GM12878 (cell line): ENCODE measurements around the gene UBAC2. TPM values are rescaled to one million over a fixed set of nuclear protein-coding genes. Genes with fewer than 3 reads are reported as not detected.

ENCODE experiments used
- ATAC-seq: fragments of 200-7000 bp; cut with Tn5 transposase; 3 replicates; pipeline ENCODE4 v1.9.1; 2020; ENCODE audit warnings: mild to moderate bottlenecking, moderate library complexity
- BruUV-seq: library from RNA; stranded (reverse); fragments of 400-500 nt; replicated peaks from 2 replicates; lab custom pipeline; 2021; lab: Mats Ljungman, UMichigan
- CTCF ChIA-PET: fragments of 300-600 bp; sonication (Branson Sonifier 250); formaldehyde crosslinking; extraction: SDS; loops from one replicate; lab custom pipeline; 2021; ENCODE audit warnings: inconsistent platforms; lab: Yijun Ruan, JAX
- POLR2A ChIA-PET: fragments of 350-600 bp; formaldehyde crosslinking; extraction: SDS; loops from one replicate; lab custom pipeline; 2021; ENCODE audit warnings: inconsistent platforms; lab: Charles Lee
- RAD21 ChIA-PET: fragments of 300-600 bp; sonication (Branson Sonifier 250); formaldehyde crosslinking; loops from one replicate; lab custom pipeline; 2023; ENCODE audit warnings: antibody characterized with exemption; ENCODE audit not compliant: unreplicated experiment; lab: Charles Lee
- SMC1A ChIA-PET: fragments of 300-600 bp; sonication (Branson Sonifier 250); formaldehyde crosslinking; loops from one replicate; lab custom pipeline; 2023; ENCODE audit not compliant: unreplicated experiment, uncharacterized antibody; lab: Charles Lee
- DNase-seq: peaks from one replicate; pipeline ENCODE4 v3.0.0-alpha.2; 2011; ENCODE audit warnings: low read depth, low spot score
- FAIRE-seq: peaks from 3 replicates; lab custom pipeline; 2011; peaks lifted over from hg19 to GRCh38; lab: Jason Lieb, UNC
- H2AFZ ChIP-seq: 2 replicates; pipeline ENCODE4 v1.6.0; 2011; ENCODE audit warnings: low read depth, low read length, control low read depth; ENCODE audit not compliant: control insufficient read depth
- H3K27ac ChIP-seq: 2 replicates; pipeline ENCODE4 v1.5.1; 2011; ENCODE audit warnings: control low read depth; ENCODE audit not compliant: control insufficient read depth, insufficient read depth
- H3K27me3 ChIP-seq, 2 experiments: replicated peaks in 1 of 2; 2 replicates each; pipeline versions ENCODE4 v1.6.0 to v1.6.1; 2011; ENCODE audit warnings: low read length in 1 of 2; ENCODE audit not compliant: control insufficient read depth in 2 of 2, insufficient read depth in 2 of 2
- H3K36me3 ChIP-seq, 2 experiments: 2 replicates each; pipeline ENCODE4 v1.5.1; 2011; ENCODE audit warnings: low read length in 1 of 2; ENCODE audit not compliant: control insufficient read depth in 2 of 2, insufficient read depth in 2 of 2
- H3K4me1 ChIP-seq: 2 replicates; pipeline ENCODE4 v1.6.1; 2011; ENCODE audit warnings: mild to moderate bottlenecking, low read length, moderate library complexity, mixed read lengths; ENCODE audit not compliant: control insufficient read depth, insufficient read depth
- H3K4me2 ChIP-seq: 2 replicates; pipeline ENCODE4 v1.6.0; 2011; ENCODE audit warnings: control low read depth; ENCODE audit not compliant: control insufficient read depth, insufficient read depth
- H3K4me3 ChIP-seq: fragments of 200-600 bp; sonication (generic); 2 replicates; pipeline ENCODE4 v1.5.1; 2016
- H3K79me2 ChIP-seq: 2 replicates; pipeline ENCODE4 v1.6.0; 2011; ENCODE audit warnings: low read length; ENCODE audit not compliant: control insufficient read depth, insufficient read depth
- H3K9ac ChIP-seq: 2 replicates; pipeline ENCODE4 v1.8.0; 2011; ENCODE audit warnings: low read length, control low read depth, mixed read lengths; ENCODE audit not compliant: control insufficient read depth, insufficient read depth
- H3K9me3 ChIP-seq: replicated peaks from 3 replicates; pipeline ENCODE4 v1.5.1; 2011; ENCODE audit warnings: mild to moderate bottlenecking, low read length; ENCODE audit not compliant: control insufficient read depth, insufficient read depth
- H4K20me1 ChIP-seq: 2 replicates; pipeline ENCODE4 v1.6.0; 2011; ENCODE audit not compliant: control insufficient read depth, insufficient read depth
- ATF2 ChIP-seq: IDR thresholded peaks from 2 replicates; pipeline ENCODE4 v1.6.1; 2012; ENCODE audit warnings: low read length, inconsistent platforms
- BCL3 ChIP-seq: IDR thresholded peaks from 2 replicates; pipeline ENCODE4 v1.6.1; 2011; ENCODE audit warnings: borderline replicate concordance, low read depth, mild to moderate bottlenecking, moderate library complexity, low read length; ENCODE audit not compliant: insufficient read depth, poor library complexity, severe bottlenecking
- CHD1 ChIP-seq: IDR thresholded peaks from 2 replicates; pipeline ENCODE4 v1.6.1; 2012; ENCODE audit warnings: low read depth, low read length, improper control_type of control experiment
- FOXK2 ChIP-seq: fragments of 450-650 bp; IDR thresholded peaks from 2 replicates; pipeline ENCODE4 v1.6.1; 2017; ENCODE audit warnings: mild to moderate bottlenecking, moderate library complexity
- KAT2A ChIP-seq: conservative IDR thresholded peaks from 2 replicates; pipeline ENCODE4 v1.6.1; 2011; ENCODE audit warnings: low read depth, low read length; ENCODE audit not compliant: control insufficient read depth
- KLF5 ChIP-seq: fragments of 450-650 bp; IDR thresholded peaks from 2 replicates; pipeline ENCODE4 v1.6.1; 2014; ENCODE audit warnings: mild to moderate bottlenecking; ENCODE audit not compliant: partially characterized antibody
- MTA3 ChIP-seq: IDR thresholded peaks from 2 replicates; pipeline ENCODE4 v1.6.1; 2012; ENCODE audit warnings: low read length, inconsistent platforms, borderline replicate concordance
- RAD51 ChIP-seq: fragments of 450-650 bp; IDR thresholded peaks from 2 replicates; pipeline ENCODE4 v1.6.1; 2016; ENCODE audit warnings: moderate library complexity, mild to moderate bottlenecking, inconsistent platforms
- RBBP5 ChIP-seq: fragments of 200-600 bp; sonication (generic); conservative IDR thresholded peaks from 2 replicates; pipeline ENCODE4 v1.6.1; 2016
- RELA ChIP-seq: fragments of 450-650 bp; IDR thresholded peaks from 2 replicates; pipeline ENCODE4 v1.8.0; 2014; ENCODE audit warnings: borderline replicate concordance; ENCODE audit not compliant: partially characterized antibody
- SP1 ChIP-seq: IDR thresholded peaks from one replicate; pipeline ENCODE4 v1.6.1; 2011; ENCODE audit warnings: low read depth, low read length
- SREBF2 ChIP-seq: IDR thresholded peaks from 2 replicates; pipeline ENCODE4 v1.6.1; 2012; ENCODE audit warnings: mild to moderate bottlenecking, low read length
- SRF ChIP-seq, 2 experiments: IDR thresholded peaks; 2 replicates each; pipeline ENCODE4 v1.6.1; 2011; ENCODE audit warnings: low read depth in 2 of 2, low read length in 2 of 2, mild to moderate bottlenecking in 1 of 2, moderate library complexity in 1 of 2
- TCF12 ChIP-seq: IDR thresholded peaks from 2 replicates; pipeline ENCODE4 v1.6.1; 2011; ENCODE audit warnings: low read depth, mild to moderate bottlenecking, low read length
- YY1 ChIP-seq: IDR thresholded peaks from 2 replicates; pipeline ENCODE4 v1.6.1; 2011; ENCODE audit warnings: low read depth, mild to moderate bottlenecking, low read length
- ZSCAN29 ChIP-seq: fragments of 450-650 bp; IDR thresholded peaks from 2 replicates; pipeline ENCODE4 v1.6.1; 2017; ENCODE audit warnings: mild to moderate bottlenecking, moderate library complexity
- WGBS: methylation state at CpG from one replicate; pipeline ENCODE4 v1.1.6; 2016; ENCODE audit warnings: low lambda C conversion rate; ENCODE audit not compliant: insufficient replicate concordance, insufficient coverage; ENCODE audit errors: missing lambda C conversion rate; 5-methylcytosine and 5-hydroxymethylcytosine counted together
- in situ Hi-C: fragments of 300-500 bp; cut with MboI; formaldehyde crosslinking; loops from 9 replicates; pipeline ENCODE4 v1.14.3; 2018; ENCODE audit warnings: mixed read lengths
- intact Hi-C: fragments of 100-400 bp; cut with micrococcal nuclease; formaldehyde crosslinking; loops from one replicate; pipeline ENCODE4 v1.14.2; 2022; ENCODE audit not compliant: unreplicated experiment
- polyA plus RNA-seq, 11 experiments: library from polyadenylated mRNA; depleted of rRNA in 4 of 11; unstranded in 6 of 11; stranded (reverse) in 5 of 11; fragments of >200 nt; fragmentation: Nextera tagmentation in 4 of 11; fragmentation: Illumina TruSeq in 1 of 11; extraction: Ambion mirVana in 4 of 11; extraction: Trizol in 1 of 11; gene quantifications; 1 replicate in 1 of 11; 2 replicates in 10 of 11; pipeline versions ENCODE4 v1.2.1 to v1.2.3, GENCODE V29; 2011 to 2016; ENCODE audit warnings: inconsistent platforms in 2 of 11, missing spikeins in 2 of 11, low read depth in 1 of 11
- total RNA-seq, 4 experiments: library from RNA; depleted of rRNA in 3 of 4; stranded (reverse); fragments of >200 nt in 3 of 4; fragmentation: Illumina TruSeq in 1 of 4; extraction: Trizol in 1 of 4; gene quantifications; 2 replicates each; pipeline versions ENCODE4 v1.2.1 to v1.2.3, GENCODE V29; 2013 to 2021

Gene UBAC2
- total and polyA plus RNA-seq, 10 of the 15 experiments (the other 5 are each of a cell fraction or from before 2014, with no cell fraction given), result 3.0 to 54.6 (median 17.4) TPM

GRCh38 chr13:99226513-99226912, 25.9 kb downstream of the UBAC2 start:
- Histone ChIP-seq H3K79me2 (peaks cover 59% of the 10 kb centered on the region), H4K20me1 (peaks cover 4% of the 10 kb centered on the region; the same call in 1 of the 2 replicates), H3K4me1 (peaks cover 43% of the 10 kb centered on the region), H3K27me3 (no peaks in the 10 kb centered on the region), H3K9me3 (no peaks in the 10 kb centered on the region; the same call in 2 of the 3 replicates), H3K4me2 (no peak overlapping the region), H3K27ac (no peak overlapping the region), H3K9ac (no peak overlapping the region), H3K4me3 (no peak overlapping the region), H3K36me3 (no peaks in the 10 kb centered on the region), H2AFZ (no peak overlapping the region)
- intact Hi-C loops, result no loop called here
- FAIRE-seq (no peak), DNase-seq (no peak), ATAC-seq (no peak)
- SMC1A ChIA-PET, result interaction anchor here (1.2 kb wide), 1 partner anchor 21 kb away, joined by 3 read pairs; no protein-coding TSS in a partner anchor
- in situ Hi-C loops, result no loop called here
- RAD21 ChIA-PET, result interaction anchor here (0.8 kb wide), 1 partner anchor 30 kb away, joined by 3 read pairs; no protein-coding TSS in a partner anchor
- TF ChIP-seq CHD1 (no peak), YY1 (no peak), RAD51 (no peak), SRF (IDR thresholded peaks at IDR 0.05; ENCODE audit: low read depth in 2 of 2, low read length in 2 of 2) (no peak), TCF12 (no peak), SP1 (no peak), KLF5 (no peak), ATF2 (no peak), FOXK2 (no peak), RELA (no peak), BCL3 (no peak), SREBF2 (no peak), RBBP5 (no peak), ZSCAN29 (no peak), MTA3 (no peak), KAT2A (no peak)
- WGBS, result 100% methylated on average over 2 of the region's 2 CpGs
- CTCF ChIA-PET, result interaction anchor here (1.2 kb wide), 1 partner anchor 23 kb away, joined by 5 read pairs; no protein-coding TSS in a partner anchor
- no TSS peak for BruUV-seq
- POLR2A ChIA-PET, result no interaction called here
